SKM-1 (cell line): ENCODE results near the gene ADARB1.

Experiments used
- DNase-seq: peaks from one replicate; lab custom pipeline; 2025; ENCODE audit not compliant: unreplicated experiment; lab: John Stamatoyannopoulos, UW

ADARB1 gene

GRCh38 chr21:45054927-45055612 is 19.3 kb upstream of the ADARB1 start:
- DNase-seq, result no peak

- DNase-seq, result no peak
Observed at GRCh38 chr21:45055861-45056260, 18.5 kb upstream of the ADARB1 start.

DNA sequence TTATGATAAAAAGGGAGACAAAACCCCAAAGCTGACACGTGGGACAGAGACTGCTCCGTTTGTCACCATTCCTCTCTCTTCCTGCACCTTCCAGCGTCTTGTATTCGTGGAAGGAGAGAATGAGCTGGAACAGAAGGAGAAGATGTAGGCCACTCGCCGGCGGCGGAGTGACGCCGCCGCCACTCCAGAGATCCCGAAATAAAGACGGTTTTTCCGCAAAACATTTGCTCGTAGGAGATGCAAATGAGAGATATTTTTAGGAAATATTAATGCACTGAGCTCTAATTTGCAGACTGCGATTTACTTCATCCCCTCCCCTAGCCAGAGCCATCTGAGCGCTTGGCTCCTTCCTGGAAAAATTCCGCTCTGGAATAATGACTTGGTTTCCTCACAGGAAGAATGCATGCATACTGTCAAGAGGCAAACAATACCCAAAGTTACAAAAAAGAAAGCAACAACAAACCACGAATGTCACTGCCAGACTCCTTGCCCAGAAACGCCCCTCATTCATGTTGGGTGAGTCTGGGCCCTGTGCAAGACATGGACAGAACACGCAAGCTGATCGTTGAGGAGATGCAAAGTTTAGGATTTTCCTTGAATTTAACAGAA is 18.0 kb upstream of the ADARB1 start:
- no peak for DNase-seq

DNA sequence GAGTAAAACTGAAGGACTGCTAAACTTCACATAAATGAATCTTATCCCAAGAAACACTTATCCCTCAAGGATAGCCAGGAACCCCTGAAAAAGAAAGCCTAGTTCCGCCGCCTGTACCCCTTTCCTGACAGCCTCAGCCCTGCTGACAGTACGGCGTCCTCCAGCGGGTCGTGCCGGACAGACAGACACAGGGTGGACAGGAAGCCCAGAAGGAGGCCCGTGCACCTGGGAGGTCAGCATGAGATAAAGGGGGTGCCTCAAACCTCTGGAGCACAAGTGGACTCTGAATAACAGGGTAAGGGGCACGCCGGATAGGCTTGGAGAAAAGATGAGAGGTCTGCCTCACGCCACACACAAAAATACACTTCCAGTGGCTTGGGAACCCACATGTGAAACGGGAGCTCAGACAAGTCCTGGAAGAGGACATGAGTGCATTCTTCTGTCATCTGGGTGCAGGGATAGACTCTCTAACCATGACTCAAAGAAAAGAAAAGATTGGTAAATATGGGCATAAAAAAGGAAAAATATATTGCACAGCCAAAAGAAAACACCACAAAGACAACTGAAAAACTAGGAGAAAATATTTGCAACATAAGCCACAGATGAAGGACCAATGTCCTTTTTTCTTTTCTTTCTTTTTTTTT is 17.3 kb upstream of the ADARB1 start:
- no peak for DNase-seq

- DNase-seq, result no peak
Observed at GRCh38 chr21:45057886-45058285, 16.5 kb upstream of the ADARB1 start.

DNA sequence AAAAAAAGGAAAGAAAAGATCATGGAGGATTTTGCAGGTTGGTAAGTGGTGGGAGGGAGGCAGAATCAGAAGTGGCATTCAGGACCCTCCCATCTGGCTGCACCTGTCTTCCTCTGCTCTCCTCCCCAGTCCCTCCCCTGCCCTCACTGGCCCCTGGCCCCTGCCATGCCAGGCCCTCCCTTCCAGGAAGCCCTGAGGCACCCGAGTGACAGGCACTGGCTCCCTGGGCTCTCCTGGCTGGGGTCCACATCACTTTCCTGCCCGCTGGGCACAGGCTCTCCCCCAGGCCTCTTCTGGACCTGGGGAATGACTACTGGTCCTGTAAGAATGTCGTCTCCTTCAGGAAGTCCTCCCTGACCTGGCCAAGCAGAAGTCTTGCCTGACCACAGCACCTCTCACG is 15.3 kb upstream of the ADARB1 start:
- no peak for DNase-seq

- no peak for DNase-seq
Observed at GRCh38 chr21:45060089-45060488, 14.3 kb upstream of the ADARB1 start.

GRCh38 chr21:45060675-45061311 is 13.6 kb upstream of the ADARB1 start:
- no peak for DNase-seq

DNA sequence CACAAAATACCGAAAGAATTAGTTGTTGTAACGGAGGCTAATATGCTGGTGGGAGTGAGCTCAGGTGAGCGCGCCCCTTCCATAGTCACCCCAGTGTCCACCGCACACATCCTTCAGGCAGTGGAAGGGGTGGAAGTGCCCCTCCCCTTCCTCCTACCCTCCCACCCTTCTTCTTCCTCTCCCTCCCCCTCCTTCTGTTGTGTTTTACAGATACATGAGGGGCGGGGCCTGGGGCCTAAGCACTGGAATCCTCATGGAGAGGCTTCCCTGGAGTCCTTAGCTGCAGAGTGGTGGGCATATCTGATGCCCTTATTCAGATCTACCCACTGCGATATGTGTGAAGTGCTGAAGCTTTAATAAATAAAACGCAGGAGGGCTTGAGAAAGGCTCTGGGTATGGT is 10.3 kb upstream of the ADARB1 start:
- no peak for DNase-seq

GRCh38 chr21:45064618-45065399 is 9.6 kb upstream of the ADARB1 start:
- DNase-seq, result no peak

DNA sequence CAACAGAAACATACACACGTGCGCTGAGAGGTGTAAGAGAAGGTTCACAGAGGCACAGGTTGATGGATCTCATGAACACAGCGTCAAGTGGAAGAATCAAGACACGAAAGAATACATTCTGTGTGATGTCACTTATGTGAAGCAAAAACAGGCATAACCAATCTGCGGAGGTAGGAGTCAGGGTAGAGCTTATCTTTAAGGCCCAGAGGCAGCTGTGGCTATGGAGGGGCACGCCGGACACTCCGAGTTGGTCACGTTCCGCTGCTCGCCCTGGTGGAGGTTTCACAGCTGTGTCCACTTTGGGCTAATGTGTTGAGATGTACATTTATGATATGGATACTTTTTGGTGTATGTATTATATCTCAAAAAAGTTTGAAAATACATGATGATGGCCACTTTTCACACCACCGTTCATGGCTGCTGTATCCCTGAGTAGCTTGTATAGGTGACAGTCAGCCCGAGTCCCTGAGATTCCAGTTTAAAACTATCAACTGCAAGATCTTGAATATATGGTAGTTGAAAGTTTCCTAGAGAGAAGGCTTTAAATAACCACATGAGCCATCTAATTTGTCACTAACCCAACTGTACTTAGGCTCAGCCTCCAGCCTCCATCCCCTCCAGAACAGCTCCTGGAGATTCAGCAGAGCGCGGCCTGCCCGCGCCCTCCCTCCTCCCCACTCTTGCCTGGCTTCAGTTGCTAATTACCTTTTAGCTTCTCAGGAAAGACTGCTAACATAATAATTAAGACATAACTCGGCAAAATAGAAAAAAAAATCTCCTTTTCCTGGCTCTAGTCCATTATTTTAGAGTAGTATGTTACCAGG is 6.7 kb upstream of the ADARB1 start:
- no peak for DNase-seq

DNA sequence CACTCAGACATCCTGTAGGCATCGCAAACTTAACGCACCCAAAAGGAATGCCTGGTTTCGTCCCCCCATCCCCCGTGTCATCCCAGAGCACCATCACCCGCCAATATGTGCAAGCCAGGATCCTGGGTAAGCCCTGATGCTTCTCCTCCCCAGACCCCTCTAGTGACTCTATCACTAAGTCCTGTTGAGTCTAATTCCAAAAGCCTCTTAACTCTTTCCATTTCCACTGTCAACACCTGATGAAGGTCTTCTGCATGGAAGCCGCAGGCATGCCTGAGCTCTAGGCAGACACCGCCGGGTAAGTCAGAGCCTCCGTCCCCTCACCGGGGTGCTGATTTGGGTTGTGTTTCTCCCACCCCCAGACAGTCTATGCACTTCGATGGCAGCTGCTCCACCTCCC is 5.3 kb upstream of the ADARB1 start:
- no peak for DNase-seq

DNA sequence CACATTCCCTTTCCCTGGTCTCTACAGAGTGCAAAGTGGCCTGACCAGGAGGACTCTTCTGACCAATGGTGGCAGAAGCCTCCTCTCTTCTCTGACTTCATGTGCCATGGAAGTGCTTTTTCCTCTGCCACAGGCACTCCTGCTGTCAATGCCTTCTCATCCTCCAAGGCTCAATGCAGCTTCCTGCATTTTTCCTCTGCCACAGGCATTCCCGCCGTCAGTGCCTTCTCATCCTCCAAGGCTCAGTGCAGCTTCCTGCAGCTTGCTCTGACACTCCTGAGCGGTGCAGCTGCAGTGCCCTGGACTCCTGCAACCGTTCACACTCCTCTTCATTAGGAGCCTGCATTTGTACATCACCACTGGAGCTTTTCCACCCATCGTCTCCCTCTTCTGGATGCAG is 4.7 kb upstream of the ADARB1 start:
- DNase-seq, result no peak

GRCh38 chr21:45071078-45071873 is 3.1 kb upstream of the ADARB1 start:
- DNase-seq, result no peak

DNA sequence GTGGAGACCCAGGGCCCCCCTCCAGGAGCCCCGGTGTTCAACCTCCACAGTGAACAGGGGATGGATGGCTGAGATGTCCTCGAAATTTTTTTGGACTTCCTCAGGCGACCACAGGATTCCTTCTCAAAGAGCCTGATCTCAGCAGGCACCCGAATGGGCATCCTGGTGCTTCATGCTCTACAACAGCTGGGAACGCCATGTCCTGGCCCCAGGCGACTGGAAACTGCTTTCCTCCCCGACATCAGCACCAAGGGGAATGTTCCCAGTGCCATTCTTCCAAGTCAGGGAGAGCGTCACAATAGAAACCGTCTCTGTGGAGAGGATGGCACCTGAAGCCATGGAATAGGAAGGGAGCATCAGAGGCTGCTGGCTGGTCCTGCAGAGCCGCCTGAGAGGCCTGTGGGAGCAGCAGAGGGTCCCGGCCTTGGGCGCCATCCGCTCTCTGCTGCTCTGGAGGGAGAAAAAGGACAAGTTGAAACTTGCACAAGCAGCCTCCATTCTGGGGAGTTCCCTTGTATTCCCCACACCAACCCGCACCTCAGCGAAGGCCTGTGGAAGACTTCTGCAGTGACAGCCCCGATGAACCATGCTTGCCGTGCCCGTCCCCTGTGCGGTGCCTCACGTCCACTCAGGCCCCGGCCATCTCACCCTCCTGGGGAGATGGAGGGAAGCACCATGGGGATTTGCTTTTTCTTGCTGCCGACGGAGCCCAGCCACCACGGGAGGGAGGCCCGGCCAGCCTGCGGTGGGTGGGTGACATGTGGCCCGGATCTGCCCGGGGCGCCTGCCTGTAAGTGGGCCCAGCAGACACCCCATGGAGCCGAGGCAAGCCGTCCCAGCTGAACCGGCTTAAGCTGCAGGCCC is 2.3 kb upstream of the ADARB1 start:
- no peak for DNase-seq

DNA sequence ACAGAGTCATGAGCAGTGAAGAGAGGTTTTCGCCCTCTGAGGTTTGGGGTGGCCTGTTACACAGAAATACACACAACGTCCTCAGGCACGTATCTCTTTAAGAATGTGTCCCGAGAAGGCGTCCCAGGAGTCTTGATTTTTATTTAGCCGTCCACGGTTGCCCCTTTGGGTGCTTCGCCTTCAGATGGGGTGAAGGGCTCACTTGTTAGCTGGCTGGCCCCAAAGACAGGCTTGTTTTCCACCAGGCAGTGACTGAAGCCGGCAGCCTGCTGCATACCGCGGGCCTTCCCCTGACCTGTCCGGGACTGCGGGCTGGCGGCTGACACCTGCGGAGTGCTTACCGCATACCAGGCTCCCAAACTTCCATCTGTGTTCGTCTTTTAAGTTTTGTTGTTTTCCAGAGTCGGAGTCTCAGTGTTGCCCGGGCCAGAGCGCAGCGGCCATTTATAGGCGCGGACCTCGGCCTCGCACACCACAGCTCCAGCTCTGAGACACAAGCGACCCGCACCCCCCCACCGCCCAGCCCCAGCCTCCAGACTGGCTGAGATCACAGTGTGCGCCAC is 1.6 kb upstream of the ADARB1 start:
- no peak for DNase-seq

GRCh38 chr21:45073301-45074047 is 906 bp upstream of the ADARB1 start:
- no peak for DNase-seq
